PC-9 (cell line): ENCODE measurements around the gene PLA2G4D. TPM values are rescaled to one million over a fixed set of nuclear protein-coding genes. Genes with fewer than 3 reads are reported as not detected.

ENCODE experiments used
- BruUV-seq: library from RNA; stranded (reverse); fragments of 400-500 nt; replicated peaks from 2 replicates; lab custom pipeline; 2021; lab: Mats Ljungman, UMichigan
- CTCF ChIA-PET: fragments of 300-600 bp; sonication (Branson Sonifier 250); formaldehyde crosslinking; loops from one replicate; lab custom pipeline; 2022; ENCODE audit warnings: antibody characterized with exemption; lab: Charles Lee
- POLR2A ChIA-PET: fragments of 300-600 bp; sonication (Branson Sonifier 250); formaldehyde crosslinking; loops from one replicate; lab custom pipeline; 2022; ENCODE audit warnings: antibody characterized with exemption; ENCODE audit not compliant: unreplicated experiment; lab: Charles Lee
- DNase-seq, 2 experiments: peaks; one replicate each; pipeline versions ENCODE4 v3.0.0 to v3.0.0-alpha.2; 2015 to 2022; ENCODE audit warnings: mixed read lengths in 1 of 2
- H2AFZ ChIP-seq: fragments of 200-600 bp; sonication (generic); 2 replicates; pipeline ENCODE4 v1.8.1; 2017; ENCODE audit warnings: antibody characterized with exemption
- H3F3A ChIP-seq: fragments of 200-600 bp; sonication (generic); 2 replicates; pipeline ENCODE4 v1.8.1; 2017; ENCODE audit warnings: antibody characterized with exemption, mild to moderate bottlenecking, low read depth; ENCODE audit not compliant: insufficient read depth
- H3K27ac ChIP-seq: fragments of 200-600 bp; sonication (generic); 2 replicates; pipeline ENCODE4 v1.6.1; 2016; ENCODE audit warnings: mixed run types
- H3K27me3 ChIP-seq: fragments of 200-600 bp; sonication (generic); 2 replicates; pipeline ENCODE4 v1.6.1; 2016; ENCODE audit warnings: low read depth, mixed run types; ENCODE audit not compliant: insufficient read depth
- H3K36me3 ChIP-seq: fragments of 200-600 bp; sonication (generic); 2 replicates; pipeline ENCODE4 v1.6.1; 2016; ENCODE audit warnings: low read depth, mixed run types
- H3K4me1 ChIP-seq: fragments of 200-600 bp; sonication (generic); replicated peaks from 2 replicates; pipeline ENCODE4 v1.6.1; 2016; ENCODE audit warnings: mixed run types; ENCODE audit not compliant: insufficient read depth
- H3K4me2 ChIP-seq: fragments of 200-600 bp; sonication (generic); 2 replicates; pipeline ENCODE4 v1.6.1; 2017; ENCODE audit warnings: mixed run types
- H3K4me3 ChIP-seq: fragments of 200-600 bp; sonication (generic); 2 replicates; pipeline ENCODE4 v1.6.1; 2016; ENCODE audit warnings: mixed run types
- H3K79me2 ChIP-seq: fragments of 200-600 bp; sonication (generic); 2 replicates; pipeline ENCODE4 v1.6.1; 2017; ENCODE audit warnings: low read depth, mixed run types
- H3K9me2 ChIP-seq: fragments of 200-600 bp; sonication (generic); 2 replicates; pipeline ENCODE4 v1.8.1; 2017; ENCODE audit warnings: mild to moderate bottlenecking; ENCODE audit not compliant: insufficient read depth
- H3K9me3 ChIP-seq: fragments of 200-600 bp; sonication (generic); 2 replicates; pipeline ENCODE4 v1.8.1; 2016; ENCODE audit warnings: low read depth; ENCODE audit not compliant: insufficient read depth
- H4K20me1 ChIP-seq: fragments of 200-600 bp; sonication (generic); 2 replicates; pipeline ENCODE4 v1.8.1; 2017; ENCODE audit not compliant: insufficient read depth
- CTCF ChIP-seq: fragments of 200-600 bp; sonication (generic); conservative IDR thresholded peaks from 2 replicates; pipeline ENCODE4 v1.6.1; 2017; ENCODE audit warnings: mixed run types, antibody characterized with exemption, mild to moderate bottlenecking, moderate library complexity
- EZH2 ChIP-seq: fragments of 200-600 bp; sonication (generic); IDR thresholded peaks from 2 replicates; pipeline ENCODE4 v1.8.0; 2017; ENCODE audit warnings: antibody characterized with exemption, low read depth
- intact Hi-C: fragments of 100-400 bp; cut with micrococcal nuclease; formaldehyde crosslinking; loops from one replicate; pipeline ENCODE4 v1.10.0; 2022; ENCODE audit not compliant: unreplicated experiment
- total RNA-seq: library from RNA; stranded (reverse); gene quantifications from 2 replicates; pipeline ENCODE4 v1.2.3, GENCODE V29; 2021

PLA2G4D gene
- total RNA-seq, 1 experiment from 2014 or later: 0.90 TPM

GRCh38 chr15:42131006-42131405, 36.6 kb upstream of the PLA2G4D start:
- DNase-seq: no peak
- CTCF ChIA-PET: no interaction called here
- BruUV-seq: no TSS peak

GRCh38 chr15:42130246-42130986, 36.1 kb upstream of the PLA2G4D start:
- Histone ChIP-seq H3K4me2 (no peak overlapping the region), H3K9me2 (no peaks in the 10 kb centered on the region), H3K36me3 (no peaks in the 10 kb centered on the region), H3K27ac (no peak overlapping the region), H3F3A (0 out of 2 replicates have a peak, but pooled peaks cover 4% of the 10 kb centered on the region), H2AFZ (no peak overlapping the region), H3K9me3 (no peaks in the 10 kb centered on the region), H3K4me1 (0 out of 2 replicates have a peak, but pooled peaks cover 7% of the 10 kb centered on the region), H4K20me1 (no peaks in the 10 kb centered on the region), H3K4me3 (no peak overlapping the region), H3K79me2 (no peaks in the 10 kb centered on the region), H3K27me3 (no peaks in the 10 kb centered on the region)
- CTCF ChIA-PET: interaction anchor here (0.6 kb wide), 1 partner anchor 8 kb away, joined by 3 read pairs; no protein-coding TSS in a partner anchor
- TF ChIP-seq CTCF (no peak), EZH2 (no peak)
- no peak for DNase-seq
- no TSS peak for BruUV-seq
- intact Hi-C loops: loop anchor here (5.0 to 10.0 kb wide), 4 partner anchors 48 to 1226 kb away; partner anchors contain the start of gene MAPKBP1
- POLR2A ChIA-PET: no interaction called here

More at GRCh38 chr15:42131006-42131405, 36.6 kb upstream of the PLA2G4D start:
- 0 out of 2 replicates have a peak, but pooled peaks cover 7% of the 10 kb centered on the region for H3K4me1 ChIP-seq
- H2AFZ ChIP-seq: no peak overlapping the region
- H3K27ac ChIP-seq: no peak overlapping the region
- no peaks in the 10 kb centered on the region for H4K20me1 ChIP-seq
- no peaks in the 10 kb centered on the region for H3K9me3 ChIP-seq
- POLR2A ChIA-PET: no interaction called here
- H3K4me2 ChIP-seq: no peak overlapping the region
- no peaks in the 10 kb centered on the region for H3K79me2 ChIP-seq
- intact Hi-C loops: loop anchor here (5.0 to 10.0 kb wide), 4 partner anchors 49 to 1226 kb away; partner anchors contain the start of gene MAPKBP1
- TF ChIP-seq CTCF (no peak), EZH2 (no peak)
- no peaks in the 10 kb centered on the region for H3K9me2 ChIP-seq
- 0 out of 2 replicates have a peak, but pooled peaks cover 6% of the 10 kb centered on the region for H3F3A ChIP-seq
- H3K27me3 ChIP-seq: no peaks in the 10 kb centered on the region
- no peak overlapping the region for H3K4me3 ChIP-seq
- no peaks in the 10 kb centered on the region for H3K36me3 ChIP-seq

- no peaks in the 10 kb centered on the region for H3K27me3 ChIP-seq
- H2AFZ ChIP-seq: no peak overlapping the region
- H3K9me2 ChIP-seq: no peaks in the 10 kb centered on the region
- no peaks in the 10 kb centered on the region for H4K20me1 ChIP-seq
- no peaks in the 10 kb centered on the region for H3K9me3 ChIP-seq
- H3K4me2 ChIP-seq: no peak overlapping the region
- no peak overlapping the region for H3K27ac ChIP-seq
- H3K36me3 ChIP-seq: no peaks in the 10 kb centered on the region
- intact Hi-C loops: no loop called here
- 0 out of 2 replicates have a peak, but pooled peaks cover 7% of the 10 kb centered on the region for H3K4me1 ChIP-seq
- H3F3A ChIP-seq: no peaks in the 10 kb centered on the region
- no peak for DNase-seq
- CTCF ChIA-PET: no interaction called here
- POLR2A ChIA-PET: no interaction called here
- BruUV-seq: no TSS peak
- TF ChIP-seq EZH2 (no peak), CTCF (no peak)
- no peak overlapping the region for H3K4me3 ChIP-seq
- no peaks in the 10 kb centered on the region for H3K79me2 ChIP-seq
Measured at GRCh38 chr15:42129364-42129763, 35.0 kb upstream of the PLA2G4D start.
